MM.1S (cell line): ENCODE measurements around the gene SLC22A13.
"Not testable (repeated sequence)": the region's sequence is repeated elsewhere in the genome, so short reads cannot be mapped to it uniquely, and the experiment has no call there.

Source experiments
- DNase-seq: peaks from one replicate; pipeline ENCODE4 v3.0.0-alpha.2; 2015
- H2AFZ ChIP-seq: fragments of 300-600 bp; sonication (generic); 2 replicates; pipeline ENCODE4 v1.6.0; 2016; ENCODE audit warnings: antibody characterized with exemption, low read length
- H3F3A ChIP-seq: fragments of 300-600 bp; sonication (generic); 2 replicates; pipeline ENCODE4 v1.6.1; 2016; ENCODE audit warnings: mild to moderate bottlenecking, antibody characterized with exemption, low read length, moderate library complexity, mixed read lengths; ENCODE audit not compliant: insufficient read depth
- H3K27ac ChIP-seq: fragments of 300-600 bp; sonication (generic); 2 replicates; pipeline ENCODE4 v1.5.1; 2016; ENCODE audit warnings: mild to moderate bottlenecking, low read length
- H3K27me3 ChIP-seq: fragments of 300-600 bp; sonication (generic); replicated peaks from 2 replicates; pipeline ENCODE4 v1.6.0; 2016; ENCODE audit warnings: low read length; ENCODE audit not compliant: insufficient read depth
- H3K36me3 ChIP-seq: fragments of 300-600 bp; sonication (generic); replicated peaks from 2 replicates; pipeline ENCODE4 v1.6.1; 2016; ENCODE audit warnings: mild to moderate bottlenecking, low read length, mixed read lengths; ENCODE audit not compliant: insufficient read depth
- H3K4me1 ChIP-seq: fragments of 300-600 bp; sonication (generic); 2 replicates; pipeline ENCODE4 v1.6.1; 2016; ENCODE audit warnings: low read length, mixed read lengths
- H3K4me2 ChIP-seq: fragments of 300-600 bp; sonication (generic); 2 replicates; pipeline ENCODE4 v1.6.0; 2016; ENCODE audit warnings: low read depth, low read length
- H3K4me3 ChIP-seq: fragments of 300-600 bp; sonication (generic); 2 replicates; pipeline ENCODE4 v1.5.1; 2016; ENCODE audit warnings: low read length, mixed read lengths
- H3K79me2 ChIP-seq: fragments of 300-600 bp; sonication (generic); 2 replicates; pipeline ENCODE4 v1.6.1; 2016; ENCODE audit warnings: mixed run types, low read length, mixed read lengths
- H3K9ac ChIP-seq: fragments of 300-600 bp; sonication (generic); 2 replicates; pipeline ENCODE4 v1.6.1; 2016; ENCODE audit warnings: low read length, mixed read lengths
- H3K9me2 ChIP-seq: fragments of 300-600 bp; sonication (generic); replicated peaks from 2 replicates; pipeline ENCODE4 v1.6.1; 2016; ENCODE audit warnings: mild to moderate bottlenecking, low read length, mixed read lengths; ENCODE audit not compliant: insufficient read depth
- H3K9me3 ChIP-seq: fragments of 300-600 bp; sonication (generic); replicated peaks from 2 replicates; pipeline ENCODE4 v1.6.1; 2016; ENCODE audit warnings: mild to moderate bottlenecking, low read length, mixed read lengths; ENCODE audit not compliant: insufficient read depth
- H4K20me1 ChIP-seq: fragments of 300-600 bp; sonication (generic); 2 replicates; pipeline ENCODE4 v1.6.1; 2016; ENCODE audit warnings: mild to moderate bottlenecking, low read length, moderate library complexity, mixed read lengths; ENCODE audit not compliant: insufficient read depth
- EZH2 ChIP-seq: fragments of 300-600 bp; sonication (generic); optimal IDR thresholded peaks from 2 replicates; pipeline ENCODE3; 2017; ENCODE audit warnings: low read depth, mild to moderate bottlenecking, antibody characterized with exemption, low read length, mixed read lengths
- EZH2phosphoT487 ChIP-seq: fragments of 300-600 bp; sonication (generic); IDR thresholded peaks from 2 replicates; pipeline ENCODE4 v1.6.1; 2018; ENCODE audit warnings: antibody characterized with exemption, low read length
- TF ChIP-seq, protein P1 (sequence below): fragments of 300-600 bp; sonication (generic); IDR thresholded peaks from 2 replicates; pipeline ENCODE4 v1.5.1; 2016; ENCODE audit warnings: antibody characterized with exemption, low read length, mixed read lengths

Gene SLC22A13

DNA sequence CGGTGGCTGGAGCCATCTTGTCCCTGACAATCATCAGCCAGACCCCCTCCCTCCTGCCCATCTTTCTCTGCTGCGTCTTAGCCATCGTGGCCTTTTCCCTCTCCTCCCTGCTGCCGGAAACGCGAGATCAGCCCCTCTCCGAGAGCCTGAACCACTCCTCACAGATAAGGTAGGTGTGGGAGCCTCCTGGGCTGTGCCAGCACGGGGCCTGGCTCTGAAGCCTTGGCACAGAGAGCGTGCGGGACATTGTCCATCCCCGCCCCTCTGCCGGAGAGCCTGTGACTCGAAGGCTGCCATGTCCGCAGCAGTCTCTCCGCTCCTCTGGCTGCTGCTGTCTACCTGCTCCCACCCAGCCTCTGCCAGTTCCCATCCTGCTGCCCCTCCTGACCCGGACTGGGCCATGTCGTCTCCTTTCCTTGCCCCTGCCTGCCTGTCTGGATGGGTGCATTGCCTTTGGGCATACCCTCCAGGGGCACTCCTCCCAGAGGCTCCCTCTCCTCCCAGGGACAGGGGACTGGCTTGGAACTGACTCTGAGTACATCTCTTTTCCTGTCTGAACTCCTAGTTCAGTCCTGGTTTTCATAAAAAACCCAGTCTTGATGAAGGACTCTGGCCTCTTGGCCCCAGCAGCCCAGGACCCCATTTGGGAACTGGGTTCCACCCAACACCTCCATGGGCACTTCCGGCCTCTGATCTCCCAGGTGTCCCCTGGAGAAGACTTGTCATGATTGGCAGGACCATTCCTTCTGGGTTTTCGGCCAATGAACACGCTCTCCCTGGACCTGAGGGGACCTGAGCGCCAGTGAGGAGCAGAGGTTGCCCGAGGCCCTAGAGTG, 51.0 kb downstream of the SLC22A13 start:
- Histone ChIP-seq H3K4me2 (no peak overlapping the region), H3K9me2 (no peaks in the 10 kb centered on the region)

GRCh38 chr3:38317192-38317759, 51.7 kb downstream of the SLC22A13 start:
- Histone ChIP-seq H3F3A (no peaks in the 10 kb centered on the region), H3K4me3 (no peak overlapping the region), H3K27ac (no peak overlapping the region), H3K36me3 (no peaks in the 10 kb centered on the region), H4K20me1 (no peaks in the 10 kb centered on the region), H3K9me3 (no peaks in the 10 kb centered on the region), H3K79me2 (no peaks in the 10 kb centered on the region), H3K4me1 (no peaks in the 10 kb centered on the region), H3K9ac (no peak overlapping the region), H3K27me3 (no peaks in the 10 kb centered on the region), H3K4me2 (no peak overlapping the region), H2AFZ (no peak overlapping the region), H3K9me2 (no peaks in the 10 kb centered on the region)
- DNase-seq, result no peak
- TF ChIP-seq, protein P1, sequence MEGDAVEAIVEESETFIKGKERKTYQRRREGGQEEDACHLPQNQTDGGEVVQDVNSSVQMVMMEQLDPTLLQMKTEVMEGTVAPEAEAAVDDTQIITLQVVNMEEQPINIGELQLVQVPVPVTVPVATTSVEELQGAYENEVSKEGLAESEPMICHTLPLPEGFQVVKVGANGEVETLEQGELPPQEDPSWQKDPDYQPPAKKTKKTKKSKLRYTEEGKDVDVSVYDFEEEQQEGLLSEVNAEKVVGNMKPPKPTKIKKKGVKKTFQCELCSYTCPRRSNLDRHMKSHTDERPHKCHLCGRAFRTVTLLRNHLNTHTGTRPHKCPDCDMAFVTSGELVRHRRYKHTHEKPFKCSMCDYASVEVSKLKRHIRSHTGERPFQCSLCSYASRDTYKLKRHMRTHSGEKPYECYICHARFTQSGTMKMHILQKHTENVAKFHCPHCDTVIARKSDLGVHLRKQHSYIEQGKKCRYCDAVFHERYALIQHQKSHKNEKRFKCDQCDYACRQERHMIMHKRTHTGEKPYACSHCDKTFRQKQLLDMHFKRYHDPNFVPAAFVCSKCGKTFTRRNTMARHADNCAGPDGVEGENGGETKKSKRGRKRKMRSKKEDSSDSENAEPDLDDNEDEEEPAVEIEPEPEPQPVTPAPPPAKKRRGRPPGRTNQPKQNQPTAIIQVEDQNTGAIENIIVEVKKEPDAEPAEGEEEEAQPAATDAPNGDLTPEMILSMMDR, result no peak
- TF ChIP-seq EZH2 (no peak), EZH2phosphoT487 (no peak)

More for the DNA sequence above, 51.0 kb downstream of the SLC22A13 start:
- H3K36me3 ChIP-seq, result no peaks in the 10 kb centered on the region
- no peaks in the 10 kb centered on the region for H3K79me2 ChIP-seq
- H3F3A ChIP-seq, result no peaks in the 10 kb centered on the region
- no peak for TF ChIP-seq EZH2phosphoT487
- TF ChIP-seq, protein P1, result no peak
- no peak for TF ChIP-seq EZH2
- no peaks in the 10 kb centered on the region for H4K20me1 ChIP-seq
- no peak overlapping the region for H3K27ac ChIP-seq
- no peaks in the 10 kb centered on the region for H3K4me1 ChIP-seq
- no peaks in the 10 kb centered on the region for H3K9me3 ChIP-seq
- no peak overlapping the region for H2AFZ ChIP-seq
- no peak for DNase-seq
- H3K9ac ChIP-seq, result no peak overlapping the region
- H3K4me3 ChIP-seq, result no peak overlapping the region
- no peaks in the 10 kb centered on the region for H3K27me3 ChIP-seq

- Histone ChIP-seq H3K36me3 (no peaks in the 10 kb centered on the region), H3K79me2 (no peaks in the 10 kb centered on the region), H3K4me2 (no peak overlapping the region), H4K20me1 (no peaks in the 10 kb centered on the region), H3K27me3 (no peaks in the 10 kb centered on the region), H3K4me3 (no peak overlapping the region), H3K4me1 (no peaks in the 10 kb centered on the region), H3K9me3 (no peaks in the 10 kb centered on the region), H3F3A (no peaks in the 10 kb centered on the region), H3K9ac (no peak overlapping the region), H3K27ac (no peak overlapping the region), H2AFZ (no peak overlapping the region), H3K9me2 (no peaks in the 10 kb centered on the region)
- TF ChIP-seq EZH2, result no peak
- no peak for TF ChIP-seq EZH2phosphoT487
- TF ChIP-seq, protein P1, result no peak
- DNase-seq, result no peak
These were observed 53.4 kb downstream of the SLC22A13 start for GRCh38 chr3:38318766-38319671.

DNA sequence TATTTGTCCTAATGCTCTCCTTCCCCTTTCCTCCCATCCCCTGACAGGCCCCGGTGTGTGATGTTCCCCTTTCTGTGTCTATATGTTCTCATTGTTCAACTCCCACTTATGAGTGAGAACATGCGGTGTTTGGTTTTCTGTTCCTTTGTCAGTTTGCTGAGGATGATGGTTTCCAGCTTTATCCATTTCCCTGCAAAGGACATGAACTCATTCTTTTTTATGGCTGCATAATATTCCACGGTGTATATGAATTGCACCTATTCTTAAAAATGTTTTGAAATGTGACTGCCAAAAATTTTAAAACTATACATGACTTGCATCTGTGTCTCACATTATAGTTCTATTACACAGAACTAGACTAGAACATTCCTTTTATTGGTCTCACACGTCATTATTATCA, 55.0 kb downstream of the SLC22A13 start:
- H3K4me3 ChIP-seq, H3K4me1 ChIP-seq, H3K27ac ChIP-seq, H3K9me2 ChIP-seq, H3K79me2 ChIP-seq, H2AFZ ChIP-seq, H3K4me2 ChIP-seq, H4K20me1 ChIP-seq, H3K27me3 ChIP-seq, DNase-seq, H3K36me3 ChIP-seq, H3K9ac ChIP-seq, H3K9me3 ChIP-seq, H3F3A ChIP-seq: not testable (repeated sequence)
